Stimulated activated CD4-positive, alpha-beta T cell treated with anti-CD3 and anti-CD28 coated beads, Interleukin-4, amount 100 ng/mL, for 1 hour (primary cell): ENCODE data around the gene BMPR1B.
"Not testable (repeated sequence)": the region's sequence is repeated elsewhere in the genome, so short reads cannot be mapped to it uniquely, and the experiment has no call there.

ENCODE experiments used
- DNase-seq: peaks from one replicate; pipeline ENCODE4 v3.0.0-alpha.2; 2020

The BMPR1B gene

GRCh38 chr4:94841166-94841863 lies 83.6 kb downstream of the BMPR1B start:
- DNase-seq, result not testable (repeated sequence)

- no peak for DNase-seq
Measured at GRCh38 chr4:94841864-94842221, 84.1 kb downstream of the BMPR1B start.

GRCh38 chr4:94843216-94843615 lies 85.5 kb downstream of the BMPR1B start:
- no peak for DNase-seq

- no peak for DNase-seq
Measured at GRCh38 chr4:94848326-94848725, 90.6 kb downstream of the BMPR1B start.

- DNase-seq, result no peak
Measured at GRCh38 chr4:94849901-94850300, 92.1 kb downstream of the BMPR1B start.

GRCh38 chr4:94852616-94853015 lies 94.9 kb downstream of the BMPR1B start:
- DNase-seq, result no peak

- DNase-seq, result no peak
Measured at GRCh38 chr4:94856030-94856429, 98.3 kb downstream of the BMPR1B start.

GRCh38 chr4:94870146-94870545 lies 112.4 kb downstream of the BMPR1B start:
- no peak for DNase-seq

- DNase-seq, result no peak
Measured at GRCh38 chr4:94871644-94872305, 114.0 kb downstream of the BMPR1B start.

GRCh38 chr4:94877973-94878372 lies 120.2 kb downstream of the BMPR1B start:
- no peak for DNase-seq

- DNase-seq, result no peak
Measured at GRCh38 chr4:94880956-94881355, 123.2 kb downstream of the BMPR1B start.

- no peak for DNase-seq
Measured at GRCh38 chr4:94882756-94883155, 125.0 kb downstream of the BMPR1B start.

- no peak for DNase-seq
Measured at GRCh38 chr4:94887027-94887426, 129.3 kb downstream of the BMPR1B start.

GRCh38 chr4:94889523-94889922 lies 131.8 kb downstream of the BMPR1B start:
- DNase-seq, result no peak

- no peak for DNase-seq
Measured at GRCh38 chr4:94889946-94890345, 132.2 kb downstream of the BMPR1B start.

GRCh38 chr4:94890579-94890978 lies 132.8 kb downstream of the BMPR1B start:
- DNase-seq, result no peak

- no peak for DNase-seq
Measured at GRCh38 chr4:94892051-94892450, 134.3 kb downstream of the BMPR1B start.

GRCh38 chr4:94895081-94895480 lies 137.3 kb downstream of the BMPR1B start:
- no peak for DNase-seq

GRCh38 chr4:94897023-94897422 lies 139.3 kb downstream of the BMPR1B start:
- DNase-seq, result no peak

- no peak for DNase-seq
Measured at GRCh38 chr4:94905511-94905910, 147.8 kb downstream of the BMPR1B start.

- no peak for DNase-seq
Measured at GRCh38 chr4:94909645-94910044, 151.9 kb downstream of the BMPR1B start.

- DNase-seq, result no peak
Measured at GRCh38 chr4:94911106-94911505, 153.4 kb downstream of the BMPR1B start.

- no peak for DNase-seq
Measured at GRCh38 chr4:94912606-94913005, 154.9 kb downstream of the BMPR1B start.

GRCh38 chr4:94913316-94913715 lies 155.6 kb downstream of the BMPR1B start:
- no peak for DNase-seq

- DNase-seq, result no peak
Measured at GRCh38 chr4:94917146-94917545, 159.4 kb downstream of the BMPR1B start.
